ENCODE data around the gene VAV2. TPM values are rescaled to one million over a fixed set of nuclear protein-coding genes. Genes with fewer than 3 reads are reported as not detected.

Gene VAV2
- total RNA-seq, 1 donor from 2014 or later: 47.0 TPM

- peaks cover 9% of the 10 kb centered on the region for H3K4me1 Mint-ChIP-seq
- no peaks in the 10 kb centered on the region for H3K27me3 Mint-ChIP-seq (ENCODE audit: low read depth)
- H3K9me3 Mint-ChIP-seq: peaks cover 2% of the 10 kb centered on the region
- DNase-seq (ENCODE audit: low read depth, low spot score): no peak
- H3K36me3 Mint-ChIP-seq (ENCODE audit: low read depth): peaks cover 31% of the 10 kb centered on the region
- TF ChIP-seq CTCF (conservative IDR thresholded peaks at IDR 0.05): no peak
- no peak overlapping the region for H3K27ac Mint-ChIP-seq (ENCODE audit: unreplicated experiment)
- H3K4me3 Mint-ChIP-seq: no peak overlapping the region
These were observed 41.5 kb upstream of the VAV2 start for GRCh38 chr9:134033516-134034214.

- Mint-ChIP-seq H3K36me3 (ENCODE audit: low read depth) (peaks cover 24% of the 10 kb centered on the region), H3K27ac (ENCODE audit: unreplicated experiment) (no peak overlapping the region), H3K27me3 (ENCODE audit: low read depth) (no peaks in the 10 kb centered on the region), H3K4me3 (peak overlapping the region; percentile 31), H3K9me3 (no peaks in the 10 kb centered on the region), H3K4me1 (peaks cover 12% of the 10 kb centered on the region)
- no peak for TF ChIP-seq CTCF (conservative IDR thresholded peaks at IDR 0.05)
- DNase-seq (ENCODE audit: low read depth, low spot score): no peak
These were observed 40.5 kb upstream of the VAV2 start for GRCh38 chr9:134032456-134033222.

- peaks cover 23% of the 10 kb centered on the region for H3K36me3 Mint-ChIP-seq (ENCODE audit: low read depth)
- no peaks in the 10 kb centered on the region for H3K27me3 Mint-ChIP-seq (ENCODE audit: low read depth)
- H3K4me1 Mint-ChIP-seq: peaks cover 16% of the 10 kb centered on the region
- no peak overlapping the region for H3K4me3 Mint-ChIP-seq
- no peak for TF ChIP-seq CTCF (conservative IDR thresholded peaks at IDR 0.05)
- H3K9me3 Mint-ChIP-seq: no peaks in the 10 kb centered on the region
- no peak overlapping the region for H3K27ac Mint-ChIP-seq (ENCODE audit: unreplicated experiment)
- no peak for DNase-seq (ENCODE audit: low read depth, low spot score)
These were observed 39.7 kb upstream of the VAV2 start for GRCh38 chr9:134031783-134032182.

- no peak for DNase-seq (ENCODE audit: low read depth, low spot score)
- no peak for TF ChIP-seq CTCF (conservative IDR thresholded peaks at IDR 0.05)
- Mint-ChIP-seq H3K4me3 (peak overlapping the region; percentile 71), H3K9me3 (no peaks in the 10 kb centered on the region), H3K27ac (ENCODE audit: unreplicated experiment) (no peak overlapping the region), H3K36me3 (ENCODE audit: low read depth) (peaks cover 17% of the 10 kb centered on the region), H3K4me1 (peaks cover 23% of the 10 kb centered on the region), H3K27me3 (ENCODE audit: low read depth) (no peaks in the 10 kb centered on the region)
These were observed 38.8 kb upstream of the VAV2 start for GRCh38 chr9:134030821-134031470.

- Mint-ChIP-seq H3K27me3 (ENCODE audit: low read depth) (no peaks in the 10 kb centered on the region), H3K4me1 (peaks cover 27% of the 10 kb centered on the region), H3K27ac (ENCODE audit: unreplicated experiment) (no peak overlapping the region), H3K4me3 (no peak overlapping the region), H3K9me3 (no peaks in the 10 kb centered on the region), H3K36me3 (ENCODE audit: low read depth) (peaks cover 13% of the 10 kb centered on the region)
- no peak for DNase-seq (ENCODE audit: low read depth, low spot score)
- no peak for TF ChIP-seq CTCF (conservative IDR thresholded peaks at IDR 0.05)
These were observed 37.4 kb upstream of the VAV2 start for GRCh38 chr9:134029248-134030226.
